ENCODE data around the gene ZBTB16.

ZBTB16 gene

DNA sequence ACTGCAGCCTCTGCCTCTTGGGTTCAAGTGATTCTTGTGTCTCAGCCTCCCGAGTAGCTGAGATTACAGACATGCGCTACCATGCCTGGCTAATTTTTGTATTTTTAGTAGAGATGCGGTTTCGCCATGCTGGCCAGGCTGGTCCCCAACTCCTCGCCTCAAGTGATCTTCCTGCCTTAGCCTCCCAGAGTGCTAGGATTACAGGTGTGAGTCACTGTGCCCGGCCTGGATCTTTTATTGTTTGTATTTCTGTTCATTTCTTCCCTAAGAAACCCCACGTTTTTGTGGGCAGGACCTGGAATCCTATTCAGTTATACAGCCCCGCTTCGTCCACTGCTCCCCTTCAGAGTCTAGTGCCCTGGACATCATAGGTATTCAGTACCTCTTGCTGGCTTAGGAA lies 28.7 kb downstream of the ZBTB16 start:
- in situ Hi-C loops (cut with MboI; ENCODE audit: low sequenced_read_pairs, unreplicated experiment), result no loop called here
- TF ChIP-seq, protein P1, sequence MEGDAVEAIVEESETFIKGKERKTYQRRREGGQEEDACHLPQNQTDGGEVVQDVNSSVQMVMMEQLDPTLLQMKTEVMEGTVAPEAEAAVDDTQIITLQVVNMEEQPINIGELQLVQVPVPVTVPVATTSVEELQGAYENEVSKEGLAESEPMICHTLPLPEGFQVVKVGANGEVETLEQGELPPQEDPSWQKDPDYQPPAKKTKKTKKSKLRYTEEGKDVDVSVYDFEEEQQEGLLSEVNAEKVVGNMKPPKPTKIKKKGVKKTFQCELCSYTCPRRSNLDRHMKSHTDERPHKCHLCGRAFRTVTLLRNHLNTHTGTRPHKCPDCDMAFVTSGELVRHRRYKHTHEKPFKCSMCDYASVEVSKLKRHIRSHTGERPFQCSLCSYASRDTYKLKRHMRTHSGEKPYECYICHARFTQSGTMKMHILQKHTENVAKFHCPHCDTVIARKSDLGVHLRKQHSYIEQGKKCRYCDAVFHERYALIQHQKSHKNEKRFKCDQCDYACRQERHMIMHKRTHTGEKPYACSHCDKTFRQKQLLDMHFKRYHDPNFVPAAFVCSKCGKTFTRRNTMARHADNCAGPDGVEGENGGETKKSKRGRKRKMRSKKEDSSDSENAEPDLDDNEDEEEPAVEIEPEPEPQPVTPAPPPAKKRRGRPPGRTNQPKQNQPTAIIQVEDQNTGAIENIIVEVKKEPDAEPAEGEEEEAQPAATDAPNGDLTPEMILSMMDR (IDR thresholded peaks at IDR 0.05; ENCODE audit: borderline replicate concordance, control extremely low read depth, extremely low read depth, insufficient read depth, missing control alignments), result no peak
- DNase-seq (ENCODE audit: low spot score), result no peak

DNA sequence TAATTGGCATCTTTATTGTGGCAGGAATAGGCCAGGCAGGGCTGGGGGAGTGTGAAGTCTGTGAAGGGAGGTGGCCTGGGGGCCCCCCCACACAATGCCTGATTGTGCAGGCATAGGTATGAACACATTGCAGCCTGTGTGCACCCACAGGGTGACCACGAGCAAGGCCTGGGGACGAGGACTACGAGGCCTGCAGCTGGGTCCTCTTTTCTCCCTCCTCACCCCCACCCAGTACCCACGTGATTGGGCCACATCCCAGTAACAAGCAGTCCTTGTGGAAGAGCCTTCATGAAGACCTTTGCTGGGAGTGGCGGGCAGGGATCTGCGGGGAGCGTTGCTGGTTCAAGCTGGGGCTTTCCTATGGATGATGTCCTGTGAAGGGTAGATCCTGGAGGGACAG lies 29.3 kb downstream of the ZBTB16 start:
- DNase-seq (ENCODE audit: low spot score), result peak; percentile 6
- in situ Hi-C loops (cut with MboI; ENCODE audit: low sequenced_read_pairs, unreplicated experiment), result no loop called here
- TF ChIP-seq, protein P1 (IDR thresholded peaks at IDR 0.05; ENCODE audit: borderline replicate concordance, control extremely low read depth, extremely low read depth, insufficient read depth, missing control alignments), result no peak

DNA sequence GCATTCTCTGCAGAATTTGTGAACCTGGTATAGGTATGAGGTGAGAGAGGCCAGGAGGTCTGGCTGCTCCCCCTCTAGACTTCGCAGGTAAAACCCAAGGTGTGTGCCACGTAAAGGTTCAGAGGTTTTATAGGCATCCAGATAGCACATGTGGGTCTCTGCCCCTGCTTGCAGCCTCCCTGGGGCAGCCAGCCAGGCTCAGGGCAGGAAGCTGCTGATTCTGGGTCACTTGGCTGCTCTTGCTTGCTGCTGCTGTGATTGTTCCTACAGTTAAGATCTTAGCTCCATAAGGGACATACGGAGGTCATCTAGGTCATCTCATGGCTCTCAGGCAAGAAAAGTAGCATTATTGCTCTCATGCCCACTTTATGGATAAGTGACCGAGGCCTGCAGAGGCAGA lies 30.2 kb downstream of the ZBTB16 start:
- TF ChIP-seq, protein P1 (IDR thresholded peaks at IDR 0.05; ENCODE audit: borderline replicate concordance, control extremely low read depth, extremely low read depth, insufficient read depth, missing control alignments), result no peak
- DNase-seq (ENCODE audit: low spot score), result no peak
- in situ Hi-C loops (cut with MboI; ENCODE audit: low sequenced_read_pairs, unreplicated experiment), result no loop called here

DNA sequence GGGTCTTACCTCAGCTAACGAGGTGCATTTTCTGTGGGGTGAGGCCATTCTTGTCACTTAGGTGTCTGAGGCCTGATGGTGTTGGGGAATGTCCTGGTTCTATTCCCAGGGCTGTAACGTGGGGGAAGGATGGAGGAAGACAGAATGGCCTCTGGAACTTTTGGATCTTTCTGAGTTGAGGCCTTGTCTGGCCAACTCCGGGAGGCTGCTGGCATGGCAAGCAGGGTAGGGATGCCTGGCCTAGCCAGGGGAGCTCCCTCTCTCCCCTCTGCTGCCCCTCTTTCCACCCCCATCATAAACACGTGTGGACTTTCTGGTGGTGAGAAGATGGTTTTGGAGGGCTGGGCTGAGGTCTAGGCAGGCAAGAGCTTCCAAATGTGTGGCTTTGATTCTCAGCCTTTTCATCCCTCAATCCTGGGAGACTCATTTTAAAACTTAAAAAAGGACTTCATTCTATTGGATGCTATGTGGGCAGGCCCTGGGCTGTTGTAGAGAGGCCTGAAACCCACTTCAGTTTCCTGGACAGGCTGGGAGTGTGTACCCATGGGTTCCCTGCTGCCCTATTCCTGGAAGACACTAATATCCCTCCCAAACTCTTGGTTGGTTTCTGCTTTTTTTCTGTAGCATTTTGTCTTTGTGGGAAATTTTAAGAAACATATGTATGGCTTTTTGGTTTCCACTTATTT lies 30.9 kb downstream of the ZBTB16 start:
- in situ Hi-C loops (cut with MboI; ENCODE audit: low sequenced_read_pairs, unreplicated experiment), result no loop called here
- TF ChIP-seq, protein P1 (IDR thresholded peaks at IDR 0.05; ENCODE audit: borderline replicate concordance, control extremely low read depth, extremely low read depth, insufficient read depth, missing control alignments), result no peak
- no peak for DNase-seq (ENCODE audit: low spot score)

DNA sequence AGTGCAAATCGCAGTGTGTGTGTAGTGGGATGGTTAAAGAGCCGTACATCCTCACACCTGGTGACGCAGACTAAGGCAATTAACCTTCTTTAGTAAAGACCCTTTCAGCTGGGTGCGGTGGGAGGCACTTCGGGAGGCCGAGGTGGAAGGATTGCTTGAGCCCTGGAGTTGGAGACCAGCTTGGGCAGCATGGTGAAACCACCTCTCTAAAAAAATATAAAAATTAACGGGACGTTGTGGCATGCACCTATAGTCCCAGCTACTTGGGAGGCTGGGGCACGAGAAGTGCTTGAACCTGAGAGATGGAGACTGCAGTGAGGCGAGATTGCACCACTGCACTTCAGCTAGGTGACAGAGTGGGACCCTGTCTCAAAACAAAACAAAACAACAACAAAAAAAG lies 31.5 kb downstream of the ZBTB16 start:
- TF ChIP-seq, protein P1 (IDR thresholded peaks at IDR 0.05; ENCODE audit: borderline replicate concordance, control extremely low read depth, extremely low read depth, insufficient read depth, missing control alignments), result no peak
- in situ Hi-C loops (cut with MboI; ENCODE audit: low sequenced_read_pairs, unreplicated experiment), result no loop called here
- DNase-seq (ENCODE audit: low spot score), result no peak

DNA sequence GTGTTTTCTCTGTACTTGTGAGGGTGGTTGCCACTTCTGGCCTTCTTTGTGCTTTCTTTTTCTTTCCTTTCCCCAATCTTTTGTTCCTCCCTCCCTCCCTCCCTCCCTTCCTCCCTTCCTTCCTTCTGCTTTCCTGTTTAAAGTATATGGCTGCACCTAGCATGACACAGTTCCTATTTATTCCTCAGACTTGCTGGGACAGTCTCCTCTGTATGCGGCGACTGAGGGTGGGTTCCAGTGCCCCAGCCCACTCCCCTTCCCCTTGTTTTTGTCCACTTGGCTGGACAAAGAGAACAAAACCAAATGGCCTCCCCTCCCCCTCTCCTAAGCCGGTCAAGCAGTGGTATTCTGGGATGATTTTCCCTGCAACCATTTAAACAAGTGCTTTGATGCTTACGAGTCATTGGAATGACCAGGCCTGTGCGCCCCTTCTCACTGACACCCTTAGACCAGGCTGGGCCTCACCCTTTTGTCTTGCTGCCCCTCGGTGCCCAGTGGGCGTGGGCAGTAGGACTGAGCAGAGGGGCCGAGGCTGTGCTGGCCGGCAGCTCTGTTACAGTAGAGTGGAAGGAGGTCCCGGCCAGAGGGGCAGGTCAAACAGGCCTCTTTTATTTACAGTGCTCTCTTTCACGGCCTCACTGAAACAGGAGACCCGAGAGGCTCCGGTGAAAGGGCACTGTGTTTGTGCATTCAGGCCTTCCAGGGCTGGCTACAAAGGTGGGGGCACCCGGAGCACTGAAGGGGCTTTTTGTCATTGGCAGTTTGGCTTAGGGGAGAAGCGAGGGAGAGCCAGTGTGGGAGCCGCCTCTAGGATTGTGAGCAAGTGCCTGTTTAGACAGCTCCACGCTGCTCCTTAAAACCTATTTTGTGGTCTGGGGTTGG lies 32.2 kb downstream of the ZBTB16 start:
- TF ChIP-seq, protein P1 (IDR thresholded peaks at IDR 0.05; ENCODE audit: borderline replicate concordance, control extremely low read depth, extremely low read depth, insufficient read depth, missing control alignments), result no peak
- no peak for DNase-seq (ENCODE audit: low spot score)
- in situ Hi-C loops (cut with MboI; ENCODE audit: low sequenced_read_pairs, unreplicated experiment), result no loop called here

Data from GM13976 (cell line).